ENCODE data around the gene RABAC1. TPM values are rescaled to one million over a fixed set of nuclear protein-coding genes. Genes with fewer than 3 reads are reported as not detected.
A peak's percentile ranks its signal among the peaks of the same experiment; 100 is the strongest.

Gene RABAC1
- total and polyA plus RNA-seq, 9 of the 15 experiments (the other 6 are each of a cell fraction or from before 2014, with no cell fraction given): 2.4 to 28.1 (median 9.3) TPM

GRCh38 chr19:41921577-41922576, 37.2 kb downstream of the RABAC1 start:
- H3K4me1 ChIP-seq (replicated peaks in 1 of 2; ENCODE audit: control insufficient read depth in 2 of 2, insufficient read depth in 2 of 2, low read length in 2 of 2): peaks cover 0 to 27% of the 10 kb centered on the region in 2 experiments; a peak in 3 of 5 replicates
- WGBS (ENCODE audit: insufficient coverage, low coverage, missing lambda C conversion rate): 10% methylated on average over 20 of the region's 22 CpGs
- CTCF ChIA-PET (ENCODE audit: low intra/inter-chr PET ratio): no interaction called here
- H3K9me3 ChIP-seq (replicated peaks; ENCODE audit: control insufficient read depth, insufficient read depth, low read depth, low read length): no peaks in the 10 kb centered on the region; the same call in 1 of the 2 replicates
- no peaks in the 10 kb centered on the region for H4K20me1 ChIP-seq (replicated peaks; ENCODE audit: control insufficient read depth, insufficient read depth, low read length)
- H3K27ac ChIP-seq (ENCODE audit: extremely low read depth, low read depth, low read length): no peak overlapping the region
- no peak for FAIRE-seq
- H3K4me2 ChIP-seq (ENCODE audit: insufficient read depth, low read length): no peak overlapping the region
- peaks cover under 1 to 21% of the 10 kb centered on the region in 2 experiments; a peak in 4 of 5 replicates for H3K27me3 ChIP-seq (ENCODE audit: control insufficient read depth in 2 of 2, insufficient read depth in 2 of 2, low read length in 2 of 2)
- H3K79me2 ChIP-seq (ENCODE audit: control insufficient read depth, insufficient read depth, low read length): no peaks in the 10 kb centered on the region
- in situ Hi-C loops (cut with MboI) (no loop called here), intact Hi-C loops (cut with micrococcal nuclease) (no loop called here)
- no peak overlapping the region for H3K4me3 ChIP-seq
- ATAC-seq: peak; percentile 26; the same call in 1 of the 3 replicates
- no peak for TF ChIP-seq TRIM28 (IDR thresholded peaks at IDR 0.05)
- TF ChIP-seq, protein P1, sequence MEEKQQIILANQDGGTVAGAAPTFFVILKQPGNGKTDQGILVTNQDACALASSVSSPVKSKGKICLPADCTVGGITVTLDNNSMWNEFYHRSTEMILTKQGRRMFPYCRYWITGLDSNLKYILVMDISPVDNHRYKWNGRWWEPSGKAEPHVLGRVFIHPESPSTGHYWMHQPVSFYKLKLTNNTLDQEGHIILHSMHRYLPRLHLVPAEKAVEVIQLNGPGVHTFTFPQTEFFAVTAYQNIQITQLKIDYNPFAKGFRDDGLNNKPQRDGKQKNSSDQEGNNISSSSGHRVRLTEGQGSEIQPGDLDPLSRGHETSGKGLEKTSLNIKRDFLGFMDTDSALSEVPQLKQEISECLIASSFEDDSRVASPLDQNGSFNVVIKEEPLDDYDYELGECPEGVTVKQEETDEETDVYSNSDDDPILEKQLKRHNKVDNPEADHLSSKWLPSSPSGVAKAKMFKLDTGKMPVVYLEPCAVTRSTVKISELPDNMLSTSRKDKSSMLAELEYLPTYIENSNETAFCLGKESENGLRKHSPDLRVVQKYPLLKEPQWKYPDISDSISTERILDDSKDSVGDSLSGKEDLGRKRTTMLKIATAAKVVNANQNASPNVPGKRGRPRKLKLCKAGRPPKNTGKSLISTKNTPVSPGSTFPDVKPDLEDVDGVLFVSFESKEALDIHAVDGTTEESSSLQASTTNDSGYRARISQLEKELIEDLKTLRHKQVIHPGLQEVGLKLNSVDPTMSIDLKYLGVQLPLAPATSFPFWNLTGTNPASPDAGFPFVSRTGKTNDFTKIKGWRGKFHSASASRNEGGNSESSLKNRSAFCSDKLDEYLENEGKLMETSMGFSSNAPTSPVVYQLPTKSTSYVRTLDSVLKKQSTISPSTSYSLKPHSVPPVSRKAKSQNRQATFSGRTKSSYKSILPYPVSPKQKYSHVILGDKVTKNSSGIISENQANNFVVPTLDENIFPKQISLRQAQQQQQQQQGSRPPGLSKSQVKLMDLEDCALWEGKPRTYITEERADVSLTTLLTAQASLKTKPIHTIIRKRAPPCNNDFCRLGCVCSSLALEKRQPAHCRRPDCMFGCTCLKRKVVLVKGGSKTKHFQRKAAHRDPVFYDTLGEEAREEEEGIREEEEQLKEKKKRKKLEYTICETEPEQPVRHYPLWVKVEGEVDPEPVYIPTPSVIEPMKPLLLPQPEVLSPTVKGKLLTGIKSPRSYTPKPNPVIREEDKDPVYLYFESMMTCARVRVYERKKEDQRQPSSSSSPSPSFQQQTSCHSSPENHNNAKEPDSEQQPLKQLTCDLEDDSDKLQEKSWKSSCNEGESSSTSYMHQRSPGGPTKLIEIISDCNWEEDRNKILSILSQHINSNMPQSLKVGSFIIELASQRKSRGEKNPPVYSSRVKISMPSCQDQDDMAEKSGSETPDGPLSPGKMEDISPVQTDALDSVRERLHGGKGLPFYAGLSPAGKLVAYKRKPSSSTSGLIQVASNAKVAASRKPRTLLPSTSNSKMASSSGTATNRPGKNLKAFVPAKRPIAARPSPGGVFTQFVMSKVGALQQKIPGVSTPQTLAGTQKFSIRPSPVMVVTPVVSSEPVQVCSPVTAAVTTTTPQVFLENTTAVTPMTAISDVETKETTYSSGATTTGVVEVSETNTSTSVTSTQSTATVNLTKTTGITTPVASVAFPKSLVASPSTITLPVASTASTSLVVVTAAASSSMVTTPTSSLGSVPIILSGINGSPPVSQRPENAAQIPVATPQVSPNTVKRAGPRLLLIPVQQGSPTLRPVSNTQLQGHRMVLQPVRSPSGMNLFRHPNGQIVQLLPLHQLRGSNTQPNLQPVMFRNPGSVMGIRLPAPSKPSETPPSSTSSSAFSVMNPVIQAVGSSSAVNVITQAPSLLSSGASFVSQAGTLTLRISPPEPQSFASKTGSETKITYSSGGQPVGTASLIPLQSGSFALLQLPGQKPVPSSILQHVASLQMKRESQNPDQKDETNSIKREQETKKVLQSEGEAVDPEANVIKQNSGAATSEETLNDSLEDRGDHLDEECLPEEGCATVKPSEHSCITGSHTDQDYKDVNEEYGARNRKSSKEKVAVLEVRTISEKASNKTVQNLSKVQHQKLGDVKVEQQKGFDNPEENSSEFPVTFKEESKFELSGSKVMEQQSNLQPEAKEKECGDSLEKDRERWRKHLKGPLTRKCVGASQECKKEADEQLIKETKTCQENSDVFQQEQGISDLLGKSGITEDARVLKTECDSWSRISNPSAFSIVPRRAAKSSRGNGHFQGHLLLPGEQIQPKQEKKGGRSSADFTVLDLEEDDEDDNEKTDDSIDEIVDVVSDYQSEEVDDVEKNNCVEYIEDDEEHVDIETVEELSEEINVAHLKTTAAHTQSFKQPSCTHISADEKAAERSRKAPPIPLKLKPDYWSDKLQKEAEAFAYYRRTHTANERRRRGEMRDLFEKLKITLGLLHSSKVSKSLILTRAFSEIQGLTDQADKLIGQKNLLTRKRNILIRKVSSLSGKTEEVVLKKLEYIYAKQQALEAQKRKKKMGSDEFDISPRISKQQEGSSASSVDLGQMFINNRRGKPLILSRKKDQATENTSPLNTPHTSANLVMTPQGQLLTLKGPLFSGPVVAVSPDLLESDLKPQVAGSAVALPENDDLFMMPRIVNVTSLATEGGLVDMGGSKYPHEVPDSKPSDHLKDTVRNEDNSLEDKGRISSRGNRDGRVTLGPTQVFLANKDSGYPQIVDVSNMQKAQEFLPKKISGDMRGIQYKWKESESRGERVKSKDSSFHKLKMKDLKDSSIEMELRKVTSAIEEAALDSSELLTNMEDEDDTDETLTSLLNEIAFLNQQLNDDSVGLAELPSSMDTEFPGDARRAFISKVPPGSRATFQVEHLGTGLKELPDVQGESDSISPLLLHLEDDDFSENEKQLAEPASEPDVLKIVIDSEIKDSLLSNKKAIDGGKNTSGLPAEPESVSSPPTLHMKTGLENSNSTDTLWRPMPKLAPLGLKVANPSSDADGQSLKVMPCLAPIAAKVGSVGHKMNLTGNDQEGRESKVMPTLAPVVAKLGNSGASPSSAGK (IDR thresholded peaks at IDR 0.05): no peak
- TF ChIP-seq HMG20A (CRISPR knock-in tag; conservative IDR thresholded peaks at IDR 0.05): no peak
- no peak for TF ChIP-seq ZNF551 (CRISPR knock-in tag; IDR thresholded peaks at IDR 0.05)
- TF ChIP-seq BMI1 (IDR thresholded peaks at IDR 0.05; ENCODE audit: low read length): no peak
- no peak for TF ChIP-seq ZNF586 (CRISPR knock-in tag; conservative IDR thresholded peaks at IDR 0.05)
- TF ChIP-seq, protein P2, sequence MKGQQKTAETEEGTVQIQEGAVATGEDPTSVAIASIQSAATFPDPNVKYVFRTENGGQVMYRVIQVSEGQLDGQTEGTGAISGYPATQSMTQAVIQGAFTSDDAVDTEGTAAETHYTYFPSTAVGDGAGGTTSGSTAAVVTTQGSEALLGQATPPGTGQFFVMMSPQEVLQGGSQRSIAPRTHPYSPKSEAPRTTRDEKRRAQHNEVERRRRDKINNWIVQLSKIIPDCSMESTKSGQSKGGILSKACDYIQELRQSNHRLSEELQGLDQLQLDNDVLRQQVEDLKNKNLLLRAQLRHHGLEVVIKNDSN (CRISPR knock-in tag; IDR thresholded peaks at IDR 0.05): no peak
- H3K36me3 ChIP-seq (ENCODE audit: control insufficient read depth, insufficient read depth, low read length): no peaks in the 10 kb centered on the region
- BruUV-seq (replicated peaks): no TSS peak
- peak overlapping the region in 1 of 2 experiments; percentile 50; a peak in 1 of 4 replicates for H3K9ac ChIP-seq (ENCODE audit: insufficient read depth in 1 of 2, low read depth in 2 of 2, low read length in 2 of 2)
- DNase-seq (ENCODE audit: extremely low read depth in 1 of 4, low spot score in 3 of 4): no peak
- POLR2A ChIA-PET: interaction anchor here (0.6 to 1.1 kb wide), 2 partner anchors 10 to 1234 kb away, joined by 3 to 4 read pairs; no protein-coding TSS in a partner anchor
- no peak overlapping the region for H2AFZ ChIP-seq (ENCODE audit: low read depth, low read length)
- H3K9me1 ChIP-seq (ENCODE audit: control insufficient read depth, insufficient read depth, low read length): no peaks in the 10 kb centered on the region
